ENCODE results near the gene LRRC1. TPM values are rescaled to one million over a fixed set of nuclear protein-coding genes. Genes with fewer than 3 reads are reported as not detected.
A peak's percentile ranks its signal among the peaks of the same experiment; 100 is the strongest.

The LRRC1 gene
- polyA plus RNA-seq, 1 experiment: 13.9 TPM

GRCh38 chr6:53956068-53956711 is 161.4 kb downstream of the LRRC1 start:
- Histone ChIP-seq H3K9me3 (ENCODE audit: control insufficient read depth, insufficient read depth, low read length) (no peaks in the 10 kb centered on the region), H3K27ac (ENCODE audit: low read depth, low read length) (no peak overlapping the region), H3K4me3 (ENCODE audit: low read depth, low read length) (no peak overlapping the region), H3K27me3 (ENCODE audit: control insufficient read depth, insufficient read depth, low read length) (no peaks in the 10 kb centered on the region)
- ChIA-PET CTCF (interaction anchor here (0.6 to 8.7 kb wide), 55 partner anchors 9 to 465 kb away, joined by 3 to 202 read pairs (median 5); partner anchors contain the start of gene LRRC1), POLR2A (interaction anchor here (0.7 to 2.3 kb wide), 4 partner anchors 35 to 230 kb away, joined by 3 to 23 read pairs (median 3); partner anchors contain the start of gene LRRC1)
- peak; percentile 32 for DNase-seq (ENCODE audit: low read depth, low spot score)
- peak; percentile 92 for TF ChIP-seq CTCF (IDR thresholded peaks at IDR 0.05; ENCODE audit: low read depth, low read length)

- no peaks in the 10 kb centered on the region for H3K9me3 ChIP-seq (ENCODE audit: control insufficient read depth, insufficient read depth, low read length)
- no peak overlapping the region for H3K27ac ChIP-seq (ENCODE audit: low read depth, low read length)
- ChIA-PET POLR2A (interaction anchor here (0.6 to 2.3 kb wide), 3 partner anchors 13 to 231 kb away, joined by 3 to 23 read pairs (median 11); partner anchors contain the start of gene LRRC1), CTCF (interaction anchor here (0.5 to 8.7 kb wide), 44 partner anchors 9 to 465 kb away, joined by 3 to 202 read pairs (median 6); partner anchors contain the start of gene LRRC1)
- H3K4me3 ChIP-seq (ENCODE audit: low read depth, low read length): no peak overlapping the region
- no peak for DNase-seq (ENCODE audit: low read depth, low spot score)
- TF ChIP-seq CTCF (IDR thresholded peaks at IDR 0.05; ENCODE audit: low read depth, low read length): no peak
- H3K27me3 ChIP-seq (ENCODE audit: control insufficient read depth, insufficient read depth, low read length): no peaks in the 10 kb centered on the region
Observed at GRCh38 chr6:53956804-53957203, 162.0 kb downstream of the LRRC1 start.

GRCh38 chr6:53959717-53960116 is 164.9 kb downstream of the LRRC1 start:
- no peak for TF ChIP-seq CTCF (IDR thresholded peaks at IDR 0.05; ENCODE audit: low read depth, low read length)
- POLR2A ChIA-PET: no interaction called here
- H3K4me3 ChIP-seq (ENCODE audit: low read depth, low read length): no peak overlapping the region
- CTCF ChIA-PET: interaction anchor here (1.0 to 8.7 kb wide), 5 partner anchors 27 to 241 kb away, joined by 3 to 202 read pairs (median 11); partner anchors contain the start of gene LRRC1
- H3K27ac ChIP-seq (ENCODE audit: low read depth, low read length): no peak overlapping the region
- no peaks in the 10 kb centered on the region for H3K27me3 ChIP-seq (ENCODE audit: control insufficient read depth, insufficient read depth, low read length)
- no peaks in the 10 kb centered on the region for H3K9me3 ChIP-seq (ENCODE audit: control insufficient read depth, insufficient read depth, low read length)
- DNase-seq (ENCODE audit: low read depth, low spot score): no peak

GRCh38 chr6:53960311-53960710 is 165.5 kb downstream of the LRRC1 start:
- Histone ChIP-seq H3K9me3 (ENCODE audit: control insufficient read depth, insufficient read depth, low read length) (no peaks in the 10 kb centered on the region), H3K4me3 (ENCODE audit: low read depth, low read length) (no peak overlapping the region), H3K27ac (ENCODE audit: low read depth, low read length) (no peak overlapping the region), H3K27me3 (ENCODE audit: control insufficient read depth, insufficient read depth, low read length) (no peaks in the 10 kb centered on the region)
- no peak for TF ChIP-seq CTCF (IDR thresholded peaks at IDR 0.05; ENCODE audit: low read depth, low read length)
- CTCF ChIA-PET: interaction anchor here (0.6 to 8.7 kb wide), 5 partner anchors 148 to 243 kb away, joined by 3 to 202 read pairs (median 6); no protein-coding TSS in a partner anchor
- POLR2A ChIA-PET: no interaction called here
- DNase-seq (ENCODE audit: low read depth, low spot score): peak; percentile 48
